Keratinocyte (primary cell): ENCODE data around the gene SDS. TPM values are rescaled to one million over a fixed set of nuclear protein-coding genes. Genes with fewer than 3 reads are reported as not detected.

Experiments
- DNase-seq: peaks from one replicate; pipeline ENCODE4 v3.0.0-alpha.2; 2011; ENCODE audit warnings: low read depth, missing footprints, low spot score
- FAIRE-seq: peaks from 2 replicates; lab custom pipeline; 2011; peaks lifted over from hg19 to GRCh38; lab: Jason Lieb, UNC
- H2AFZ ChIP-seq: 2 replicates; pipeline ENCODE4 v1.6.0; 2012; ENCODE audit warnings: low read length, control low read depth, inconsistent platforms; ENCODE audit not compliant: control insufficient read depth
- H3K27ac ChIP-seq: 2 replicates; pipeline ENCODE4 v1.5.1; 2011; ENCODE audit warnings: low read length; ENCODE audit not compliant: control insufficient read depth, insufficient read depth
- H3K27me3 ChIP-seq: 3 replicates; pipeline ENCODE4 v1.6.0; 2011; ENCODE audit warnings: low read length; ENCODE audit not compliant: control insufficient read depth, insufficient read depth; ENCODE audit errors: extremely low read depth
- H3K36me3 ChIP-seq, 2 experiments: 2 replicates in 1 of 2; 3 replicates in 1 of 2; pipeline ENCODE4 v1.5.1; 2011; ENCODE audit warnings: low read length in 2 of 2, mild to moderate bottlenecking in 1 of 2; ENCODE audit not compliant: control insufficient read depth in 2 of 2, insufficient read depth in 2 of 2; ENCODE audit errors: extremely low read depth in 1 of 2
- H3K4me1 ChIP-seq: 3 replicates; pipeline ENCODE4 v1.5.1; 2011; ENCODE audit warnings: low read length; ENCODE audit not compliant: control insufficient read depth, insufficient read depth; ENCODE audit errors: extremely low read depth
- H3K4me2 ChIP-seq: 3 replicates; pipeline ENCODE4 v1.6.0; 2011; ENCODE audit warnings: low read depth, low read length; ENCODE audit not compliant: control insufficient read depth, insufficient read depth; ENCODE audit errors: extremely low read depth
- H3K4me3 ChIP-seq, 3 experiments: fragments of 200-600 bp in 1 of 3; sonication (generic) in 1 of 3; 2 replicates in 2 of 3; 3 replicates in 1 of 3; pipeline ENCODE4 v1.5.1; 2011 to 2016; ENCODE audit warnings: low read length in 3 of 3, mild to moderate bottlenecking in 3 of 3, control low read depth in 2 of 3, inconsistent platforms in 1 of 3, low read depth in 1 of 3, mixed read lengths in 1 of 3, mixed run types in 1 of 3, moderate library complexity in 1 of 3; ENCODE audit not compliant: control insufficient read depth in 2 of 3, insufficient read depth in 2 of 3; ENCODE audit errors: extremely low read depth in 1 of 3
- H3K79me2 ChIP-seq: 2 replicates; pipeline ENCODE4 v1.6.0; 2012; ENCODE audit warnings: low read length; ENCODE audit not compliant: control insufficient read depth, insufficient read depth
- H3K9ac ChIP-seq: 3 replicates; pipeline ENCODE4 v1.6.0; 2011; ENCODE audit warnings: low read length; ENCODE audit not compliant: control insufficient read depth, insufficient read depth; ENCODE audit errors: extremely low read depth
- H3K9me1 ChIP-seq: 3 replicates; pipeline ENCODE4 v1.6.0; 2011; ENCODE audit warnings: low read length; ENCODE audit not compliant: control insufficient read depth, insufficient read depth; ENCODE audit errors: extremely low read depth
- H3K9me3 ChIP-seq: 2 replicates; pipeline ENCODE4 v1.5.1; 2012; ENCODE audit warnings: low read depth, low read length; ENCODE audit not compliant: control insufficient read depth
- H4K20me1 ChIP-seq: 3 replicates; pipeline ENCODE4 v1.6.0; 2011; ENCODE audit warnings: low read length; ENCODE audit not compliant: control insufficient read depth, insufficient read depth; ENCODE audit errors: extremely low read depth
- EZH2 ChIP-seq: IDR thresholded peaks from one replicate; pipeline ENCODE4 v1.6.1; 2012; ENCODE audit warnings: inconsistent platforms, mild to moderate bottlenecking, low read length, moderate library complexity
- dilution Hi-C: fragments of 300-500 bp; cut with MboI; formaldehyde crosslinking; loops from one replicate; pipeline ENCODE4 v1.7.0; 2020; ENCODE audit warnings: low sequenced_read_pairs; ENCODE audit not compliant: extremely low pct_ligation_motif_present
- polyA plus RNA-seq, 5 experiments: library from polyadenylated mRNA; depleted of rRNA in 3 of 5; stranded (reverse) in 3 of 5; stranded (forward) in 1 of 5; unstranded in 1 of 5; fragments of >200 nt; gene quantifications; 1 replicate in 1 of 5; 2 replicates in 3 of 5; 3 replicates in 1 of 5; pipeline versions ENCODE4 v1.2.1 to v1.2.3, GENCODE V29; 2011 to 2012; ENCODE audit warnings: missing spikeins in 2 of 5, low read depth in 1 of 5, low replicate concordance in 1 of 5
- TF ChIP-seq, protein P1 (sequence below), 3 experiments: IDR thresholded peaks in 1 of 3; conservative IDR thresholded peaks in 1 of 3; optimal IDR thresholded peaks in 1 of 3; 2 replicates in 2 of 3; 3 replicates in 1 of 3; pipeline versions ENCODE3 to v1.5.1; 2011; ENCODE audit warnings: low read length in 3 of 3, mild to moderate bottlenecking in 3 of 3, moderate library complexity in 2 of 3, control low read depth in 1 of 3, inconsistent platforms in 1 of 3; ENCODE audit not compliant: insufficient read depth in 2 of 3; ENCODE audit errors: extremely low read depth in 1 of 3

The SDS gene
- polyA plus RNA-seq, 1 donor (not counting 4 experiments of a cell fraction or from before 2014, with no cell fraction given) = not detected

DNA sequence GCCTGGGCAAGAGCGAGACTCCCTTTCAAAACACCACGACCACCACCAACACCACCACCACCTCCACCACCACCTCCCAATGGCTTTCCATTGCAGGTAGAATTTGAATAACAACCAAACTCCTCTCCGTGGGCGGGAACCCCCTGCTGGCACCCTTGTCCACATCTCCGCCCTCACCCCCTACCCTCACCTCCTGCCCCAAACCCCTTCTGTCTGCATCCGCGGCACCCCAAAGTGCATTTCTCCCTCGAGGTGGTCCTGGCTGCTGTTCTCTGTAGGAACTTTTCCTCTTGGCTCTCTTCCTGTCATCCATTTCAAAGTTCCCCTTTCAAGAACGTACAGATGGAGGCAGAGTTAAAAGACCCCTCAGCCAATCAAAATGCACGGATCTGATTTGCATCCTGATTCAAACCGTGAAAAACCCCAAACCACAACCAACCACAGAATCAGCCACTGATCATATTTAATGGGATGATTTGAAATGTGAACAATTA lies 22.3 kb upstream of the SDS start:
- FAIRE-seq = no peak
- no peaks in the 10 kb centered on the region for H3K79me2 ChIP-seq
- dilution Hi-C loops = no loop called here

DNA sequence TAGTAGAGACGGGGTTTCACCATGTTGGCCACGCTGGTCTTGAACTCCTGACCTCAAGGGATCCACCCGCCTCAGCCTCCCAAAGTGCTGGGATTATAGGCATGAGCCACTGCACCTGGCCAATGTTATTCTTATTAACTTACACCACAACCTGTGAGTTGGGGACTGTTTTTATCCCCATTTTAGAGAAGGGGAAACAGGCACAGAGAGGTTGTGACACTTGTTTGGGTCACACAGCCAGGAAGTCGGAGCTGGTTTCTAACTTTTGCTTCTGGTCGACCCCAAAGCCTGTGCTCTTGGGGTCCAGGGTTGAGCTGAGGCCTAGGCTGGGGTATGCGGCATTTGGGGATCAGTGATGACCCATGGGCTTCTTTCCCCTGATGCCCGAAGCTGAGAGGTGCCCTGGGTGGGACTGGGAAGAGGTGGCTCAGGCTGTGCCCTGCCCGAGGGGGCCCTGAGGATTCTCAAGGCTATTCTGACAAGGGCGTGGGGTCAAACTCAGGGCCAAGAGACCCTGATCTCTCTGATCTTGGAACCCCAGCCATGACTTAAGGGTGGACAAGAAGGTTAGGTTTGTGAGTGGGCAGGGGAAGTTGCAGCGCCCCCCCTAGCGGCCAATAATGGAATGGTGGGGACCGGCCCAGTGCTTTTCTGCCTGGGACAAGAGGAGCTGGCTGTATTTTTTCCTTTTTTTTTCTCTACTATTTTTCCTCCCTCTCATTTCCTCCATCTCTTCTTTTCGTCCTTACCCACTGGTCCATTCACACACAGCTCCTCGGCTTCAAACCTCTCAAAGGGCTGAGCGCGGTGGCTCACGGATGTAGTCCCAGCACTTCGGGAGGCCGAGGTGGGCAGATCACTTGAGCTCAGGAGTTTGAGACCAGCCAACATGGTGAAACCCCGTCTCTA lies 21.5 kb upstream of the SDS start:
- TF ChIP-seq, protein P1, sequence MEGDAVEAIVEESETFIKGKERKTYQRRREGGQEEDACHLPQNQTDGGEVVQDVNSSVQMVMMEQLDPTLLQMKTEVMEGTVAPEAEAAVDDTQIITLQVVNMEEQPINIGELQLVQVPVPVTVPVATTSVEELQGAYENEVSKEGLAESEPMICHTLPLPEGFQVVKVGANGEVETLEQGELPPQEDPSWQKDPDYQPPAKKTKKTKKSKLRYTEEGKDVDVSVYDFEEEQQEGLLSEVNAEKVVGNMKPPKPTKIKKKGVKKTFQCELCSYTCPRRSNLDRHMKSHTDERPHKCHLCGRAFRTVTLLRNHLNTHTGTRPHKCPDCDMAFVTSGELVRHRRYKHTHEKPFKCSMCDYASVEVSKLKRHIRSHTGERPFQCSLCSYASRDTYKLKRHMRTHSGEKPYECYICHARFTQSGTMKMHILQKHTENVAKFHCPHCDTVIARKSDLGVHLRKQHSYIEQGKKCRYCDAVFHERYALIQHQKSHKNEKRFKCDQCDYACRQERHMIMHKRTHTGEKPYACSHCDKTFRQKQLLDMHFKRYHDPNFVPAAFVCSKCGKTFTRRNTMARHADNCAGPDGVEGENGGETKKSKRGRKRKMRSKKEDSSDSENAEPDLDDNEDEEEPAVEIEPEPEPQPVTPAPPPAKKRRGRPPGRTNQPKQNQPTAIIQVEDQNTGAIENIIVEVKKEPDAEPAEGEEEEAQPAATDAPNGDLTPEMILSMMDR (optimal IDR thresholded peaks at IDR 0.05 in 1 of 3, IDR thresholded peaks at IDR 0.05 in 1 of 3, conservative IDR thresholded peaks at IDR 0.05 in 1 of 3; ENCODE audit: extremely low read depth in 1 of 3, insufficient read depth in 2 of 3, low read length in 3 of 3) = peak; percentile 83 to 93 (median 86)
- no peak for TF ChIP-seq EZH2
- no peak overlapping the region for H3K4me2 ChIP-seq
- no peak overlapping the region for H3K4me3 ChIP-seq
- H3K9me1 ChIP-seq = no peaks in the 10 kb centered on the region
- H3K9me3 ChIP-seq = no peaks in the 10 kb centered on the region
- DNase-seq = no peak
- no peaks in the 10 kb centered on the region for H4K20me1 ChIP-seq
- H3K27ac ChIP-seq = no peak overlapping the region
- no peaks in the 10 kb centered on the region for H3K36me3 ChIP-seq
- H3K79me2 ChIP-seq = no peaks in the 10 kb centered on the region
- H3K9ac ChIP-seq = no peak overlapping the region
- no peak overlapping the region for H2AFZ ChIP-seq
- dilution Hi-C loops = no loop called here
- H3K4me1 ChIP-seq = peaks cover 12% of the 10 kb centered on the region
- no peak for FAIRE-seq
- H3K27me3 ChIP-seq = no peaks in the 10 kb centered on the region

More for the DNA sequence above, 22.3 kb upstream of the SDS start:
- H3K4me1 ChIP-seq = peaks cover 12% of the 10 kb centered on the region
- no peak overlapping the region for H2AFZ ChIP-seq
- no peaks in the 10 kb centered on the region for H3K27me3 ChIP-seq
- H3K36me3 ChIP-seq = no peaks in the 10 kb centered on the region
- TF ChIP-seq, protein P1 (optimal IDR thresholded peaks at IDR 0.05 in 1 of 3, IDR thresholded peaks at IDR 0.05 in 1 of 3, conservative IDR thresholded peaks at IDR 0.05 in 1 of 3; ENCODE audit: extremely low read depth in 1 of 3, insufficient read depth in 2 of 3, low read length in 3 of 3) = no peak
- no peak for TF ChIP-seq EZH2
- no peak overlapping the region for H3K9ac ChIP-seq
- DNase-seq = no peak
- no peaks in the 10 kb centered on the region for H3K9me3 ChIP-seq
- H3K27ac ChIP-seq = no peak overlapping the region
- no peaks in the 10 kb centered on the region for H4K20me1 ChIP-seq
- no peak overlapping the region for H3K4me2 ChIP-seq
- H3K4me3 ChIP-seq = no peak overlapping the region
- H3K9me1 ChIP-seq = no peaks in the 10 kb centered on the region
